ENCODE results near the gene TMEM273.

TMEM273 gene

DNA sequence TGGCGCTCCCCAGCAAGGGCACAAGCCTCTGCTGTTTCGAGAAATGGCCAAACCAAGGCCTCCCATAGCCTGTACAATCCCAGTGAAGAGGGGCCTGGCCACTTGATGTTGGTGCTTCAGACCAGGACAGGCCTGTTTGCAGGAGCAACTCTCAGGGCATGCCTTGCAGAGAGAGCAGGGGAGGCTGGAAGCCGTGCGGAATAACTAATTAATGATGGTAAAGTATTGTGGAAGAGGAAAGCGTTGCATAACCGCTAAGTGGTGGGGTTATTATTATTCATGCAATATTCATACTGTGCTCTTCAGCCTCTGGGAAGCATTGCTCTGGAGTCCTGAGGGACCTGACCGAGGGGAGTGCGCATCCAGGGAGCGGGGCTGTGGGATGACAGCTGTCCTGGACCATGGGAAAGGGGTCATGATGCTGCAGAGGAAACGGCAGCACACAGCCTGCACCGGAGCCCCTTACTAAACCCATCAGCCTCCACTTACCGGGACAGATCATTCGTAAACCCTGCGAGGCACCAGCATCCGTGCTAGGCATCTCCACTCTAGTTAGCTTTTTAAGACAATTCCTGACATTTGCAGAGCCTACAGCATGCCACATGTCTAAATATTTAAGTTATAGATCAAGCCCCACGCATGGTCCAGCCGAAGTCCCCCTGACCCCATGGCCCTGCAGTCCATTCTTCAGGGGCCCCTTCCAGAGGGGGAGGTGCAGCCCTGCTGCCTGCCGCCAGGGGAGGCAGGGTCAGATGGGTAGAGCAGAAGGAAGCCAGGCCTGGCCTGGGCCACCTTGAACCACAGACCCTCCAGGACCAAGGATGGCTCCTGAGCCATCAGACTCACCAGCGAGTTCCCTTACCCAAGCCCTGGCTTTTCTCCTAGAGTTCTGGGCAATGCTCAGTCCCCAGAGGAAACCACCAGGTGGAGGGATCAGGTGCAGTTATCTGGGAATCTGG lies 11.6 kb downstream of the TMEM273 start:
- no peak for DNase-seq (ENCODE audit: low read depth)

DNA sequence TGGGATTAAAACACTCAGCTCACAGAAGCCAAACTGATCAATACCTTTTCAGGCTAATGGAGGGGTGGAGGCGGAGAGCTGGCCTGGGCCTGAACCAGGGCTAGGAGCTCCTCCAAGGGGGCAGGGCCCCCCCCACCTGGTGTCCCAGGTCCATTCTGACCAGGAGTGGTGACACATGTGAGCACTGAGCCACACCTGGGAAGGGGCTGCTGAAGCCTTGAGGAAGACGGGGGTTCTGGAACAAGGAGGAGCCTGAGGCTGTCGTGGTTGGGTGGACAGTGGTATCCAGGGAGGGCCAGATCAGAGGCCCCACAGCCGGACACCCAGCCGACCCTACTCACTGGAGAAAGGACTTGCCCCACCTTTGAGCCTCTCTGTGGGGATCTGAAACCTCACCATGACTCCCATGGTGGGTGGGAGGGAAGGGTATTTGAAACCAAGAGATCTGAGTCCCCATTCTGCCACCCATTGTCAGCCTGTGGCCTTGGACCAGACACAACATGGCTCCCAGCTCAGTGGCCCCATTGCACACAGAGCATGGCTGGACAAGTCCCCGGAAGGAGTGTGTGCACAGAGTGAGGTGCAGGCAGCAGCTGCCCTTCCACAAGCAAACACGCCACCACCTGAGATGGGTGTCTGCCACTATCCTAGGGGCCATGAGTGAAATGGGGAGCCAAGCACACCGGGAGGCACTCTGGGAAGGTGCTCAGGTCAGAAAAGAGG lies 12.4 kb downstream of the TMEM273 start:
- DNase-seq (ENCODE audit: low read depth) = no peak

DNA sequence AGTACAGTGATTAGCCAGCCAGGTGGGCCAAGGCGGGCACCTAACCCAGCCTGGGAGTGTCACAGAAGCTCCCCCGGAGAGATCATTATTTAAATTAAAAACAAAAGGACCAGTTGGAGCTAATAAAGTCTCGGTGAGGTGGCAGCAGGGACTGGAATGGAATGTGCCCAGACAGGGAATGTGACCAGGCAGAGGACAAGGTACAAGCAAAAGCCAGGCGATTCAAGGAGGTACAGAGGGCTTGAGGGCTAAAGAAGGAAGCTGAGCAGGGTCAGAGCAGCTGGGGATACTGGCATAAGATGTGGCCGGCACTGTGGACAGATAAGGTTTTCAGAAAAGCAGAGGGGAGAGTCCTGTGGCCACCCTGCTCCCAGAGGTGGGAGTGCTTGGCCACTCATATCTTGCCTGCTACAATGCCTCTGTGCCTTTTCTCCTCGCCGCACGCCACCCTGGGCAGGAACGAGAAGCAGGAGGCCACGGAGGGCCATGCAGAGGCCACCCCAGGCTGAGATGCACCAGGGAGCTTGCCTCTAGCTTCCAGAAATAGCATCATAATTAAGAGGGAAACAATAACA lies 13.2 kb downstream of the TMEM273 start:
- DNase-seq (ENCODE audit: low read depth) = no peak

DNA sequence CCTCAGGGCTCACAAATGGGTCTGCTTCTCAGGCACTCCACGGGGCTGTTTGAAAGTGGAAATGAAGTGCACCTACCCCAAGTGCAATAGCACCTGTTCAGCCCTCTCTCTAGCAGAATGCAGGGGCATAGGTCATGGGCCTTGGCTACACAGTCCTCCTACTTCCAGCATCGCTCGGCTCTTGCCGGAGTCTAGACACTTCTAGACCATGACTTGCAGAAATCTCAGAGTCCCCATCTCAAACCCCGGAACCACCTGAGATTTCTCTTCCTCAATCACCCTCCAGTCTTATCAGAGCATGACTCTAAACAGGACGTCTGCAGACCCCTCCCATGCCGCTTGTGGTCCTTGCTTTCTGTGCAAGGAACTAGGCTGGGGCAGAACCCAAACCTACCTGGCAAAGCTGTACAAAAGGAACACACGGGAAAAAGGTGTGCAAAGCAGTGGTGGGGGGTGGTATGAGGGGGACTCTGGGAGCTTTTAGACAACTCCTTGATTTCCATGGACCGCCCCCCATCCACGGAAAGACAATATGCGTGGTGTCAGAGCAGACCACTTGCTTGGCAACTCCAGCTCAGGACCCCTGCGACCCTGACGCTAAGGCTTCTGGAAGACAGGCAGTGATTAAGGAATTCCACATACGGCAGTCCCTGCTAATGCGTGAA lies 13.8 kb downstream of the TMEM273 start:
- no peak for DNase-seq (ENCODE audit: low read depth)

DNA sequence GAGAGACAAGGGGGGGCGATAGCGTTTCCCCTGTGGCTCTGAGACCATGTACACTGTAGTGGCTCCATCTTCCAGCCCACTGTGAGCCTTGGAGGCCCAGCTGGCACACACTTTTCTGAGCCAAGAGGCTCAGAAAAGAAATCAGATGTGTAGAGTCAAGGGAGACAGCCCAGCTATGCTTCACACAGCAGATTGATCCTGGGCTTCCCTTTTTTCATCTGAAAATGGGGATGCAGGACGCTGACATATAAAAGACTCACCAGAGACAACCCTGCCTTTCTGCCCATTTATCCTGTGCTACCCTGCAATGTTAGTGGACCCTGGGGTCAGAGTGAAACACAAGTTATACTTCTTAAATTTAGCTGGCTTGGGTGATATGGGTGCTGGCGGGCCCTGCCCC lies 14.3 kb downstream of the TMEM273 start:
- DNase-seq (ENCODE audit: low read depth) = no peak

DNA sequence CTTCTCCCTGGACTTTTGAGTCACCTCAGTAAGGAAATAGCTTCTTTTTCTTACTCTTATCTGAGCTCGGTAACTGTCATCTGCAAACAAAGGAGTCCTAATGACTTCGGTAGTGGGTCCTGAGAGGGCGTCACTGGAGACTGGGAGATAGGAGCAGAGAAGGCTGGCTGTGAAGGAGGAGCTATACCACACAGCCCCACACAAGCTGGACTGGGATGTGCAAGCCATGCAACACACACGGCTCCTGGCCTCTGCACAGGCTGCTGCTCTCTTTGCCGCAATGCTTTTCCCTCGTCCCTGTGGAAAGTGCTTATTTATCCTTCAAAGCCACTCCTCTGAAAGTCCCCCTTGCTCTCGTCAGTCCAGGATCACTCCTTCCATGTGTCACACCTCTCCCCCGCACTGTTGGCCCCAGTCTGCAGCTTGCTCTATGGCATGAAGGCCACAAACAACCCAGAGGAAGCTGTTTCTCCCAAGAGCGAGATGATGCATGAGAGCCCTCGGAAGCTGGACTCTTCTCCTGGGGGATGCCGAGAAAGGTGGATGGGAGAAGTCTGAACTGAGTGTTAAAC lies 14.9 kb downstream of the TMEM273 start:
- no peak for DNase-seq (ENCODE audit: low read depth)

DNA sequence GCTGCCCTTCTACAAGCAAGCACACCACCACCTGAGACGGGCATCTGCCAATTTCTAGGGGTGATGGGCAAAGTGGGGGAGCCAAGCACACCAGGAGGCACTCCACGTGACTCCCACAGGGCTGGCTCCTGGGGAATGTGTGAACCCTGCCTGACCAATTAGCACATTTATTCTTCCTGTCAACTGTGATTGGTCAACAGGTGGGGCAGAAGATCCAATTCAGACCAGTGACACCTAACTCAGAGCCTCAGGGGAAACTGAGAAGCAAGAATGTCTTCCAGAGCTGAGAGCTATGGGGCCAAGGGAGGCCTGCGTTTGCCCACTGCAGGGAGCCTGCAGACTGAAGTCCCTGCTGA lies 15.4 kb downstream of the TMEM273 start:
- no peak for DNase-seq (ENCODE audit: low read depth)

DNA sequence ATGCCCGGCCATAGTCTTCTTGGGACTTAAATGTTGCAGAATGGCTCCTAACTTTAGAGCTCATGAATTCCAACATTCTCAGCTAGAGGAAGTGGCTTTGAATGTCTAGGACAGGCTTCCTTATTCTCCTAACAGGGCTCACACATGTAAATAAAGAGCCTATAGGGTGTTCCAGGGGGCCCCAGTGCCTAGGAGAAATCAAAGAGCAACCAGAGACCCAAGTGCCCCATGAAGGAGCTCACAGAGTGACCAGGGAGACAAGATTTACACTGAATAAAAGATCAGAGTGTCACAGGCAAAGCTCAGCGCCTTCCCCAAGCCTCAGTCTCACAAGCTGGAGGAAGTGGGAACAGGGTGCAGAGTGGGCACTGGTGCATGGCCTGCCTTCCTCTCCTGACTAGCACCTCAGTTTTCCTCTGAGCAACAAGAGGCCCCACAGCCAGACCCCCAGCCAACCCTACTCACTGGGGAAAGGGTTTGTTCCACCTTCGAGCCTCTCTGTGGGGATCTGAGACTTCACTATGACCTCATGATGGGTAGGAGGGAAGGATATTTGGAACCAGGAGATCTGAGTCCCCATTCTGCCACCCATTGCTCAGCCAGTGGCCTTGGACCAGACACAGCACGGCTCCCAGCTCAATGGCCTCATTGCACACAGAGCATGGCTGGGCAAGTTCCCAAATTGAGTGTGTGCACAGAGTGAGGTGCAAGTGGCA lies 16.0 kb downstream of the TMEM273 start:
- no peak for DNase-seq (ENCODE audit: low read depth)

DNA sequence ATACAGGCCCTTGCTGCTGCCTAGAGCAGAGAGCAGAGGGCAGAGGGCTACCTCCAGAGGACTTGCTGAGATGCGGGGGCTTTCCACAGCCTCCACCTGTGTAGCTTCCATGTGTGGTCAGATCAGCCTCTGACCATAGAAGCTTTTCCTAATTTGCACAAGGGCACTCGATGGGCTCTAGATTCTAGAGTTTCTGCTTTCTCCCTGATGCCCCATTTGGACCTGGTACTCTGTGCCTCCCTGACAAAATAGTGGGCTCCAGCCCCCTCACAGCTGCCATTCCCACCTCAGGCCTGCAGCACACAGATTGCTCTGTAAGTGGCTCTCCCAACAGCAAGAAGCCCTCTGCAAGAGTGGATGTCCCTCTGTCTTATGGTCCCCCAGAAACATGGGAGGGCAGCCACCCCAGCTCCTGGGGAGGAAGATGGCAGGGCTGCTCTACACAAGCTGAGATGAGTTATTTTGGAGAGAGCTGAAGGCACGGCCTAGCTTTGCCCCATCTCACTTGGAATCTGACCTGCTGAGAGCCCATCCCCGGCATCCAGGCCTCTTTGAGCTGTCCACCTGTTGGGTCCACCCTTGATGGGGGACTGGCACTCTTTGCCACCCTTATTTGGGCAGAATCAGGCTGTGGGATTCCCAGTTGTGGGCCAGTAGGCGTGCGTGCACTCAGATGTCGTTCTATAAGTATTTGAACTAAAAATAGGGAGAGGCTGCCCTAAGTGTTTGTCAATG lies 16.7 kb downstream of the TMEM273 start:
- no peak for DNase-seq (ENCODE audit: low read depth)

DNA sequence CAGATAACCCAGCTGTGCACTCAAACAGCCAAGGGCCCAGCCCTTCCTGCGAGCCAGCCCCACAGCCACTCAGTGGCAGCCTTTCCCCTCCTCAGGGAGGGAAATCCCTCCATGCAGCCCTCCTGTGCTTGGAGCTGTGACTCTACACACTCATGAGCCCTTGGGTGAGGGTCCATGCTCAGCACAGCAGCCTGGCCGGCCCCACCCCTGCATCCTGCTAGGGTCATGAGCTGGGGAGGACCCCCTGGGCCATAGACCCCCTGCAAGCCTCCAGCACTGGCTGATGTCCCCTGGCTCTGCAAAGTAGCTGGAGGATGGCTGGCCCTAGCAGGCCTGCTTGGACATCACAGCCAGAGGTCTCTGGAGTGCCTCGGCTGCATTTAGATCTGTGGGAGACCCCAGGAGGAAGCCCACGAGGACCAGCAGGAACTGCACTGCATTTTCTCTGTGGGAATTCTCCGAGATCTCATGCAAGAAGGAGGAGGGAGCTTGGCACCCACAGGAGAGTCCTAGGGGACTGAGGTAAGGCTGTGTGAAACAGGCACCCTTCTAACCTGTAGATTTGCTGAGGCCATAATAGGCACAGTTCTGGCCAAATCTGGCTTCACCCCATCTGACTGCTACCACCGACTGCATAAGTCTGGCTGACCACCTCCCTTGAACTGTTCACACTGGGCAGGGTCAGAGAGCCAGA lies 17.4 kb downstream of the TMEM273 start:
- DNase-seq (ENCODE audit: low read depth) = no peak

DNA sequence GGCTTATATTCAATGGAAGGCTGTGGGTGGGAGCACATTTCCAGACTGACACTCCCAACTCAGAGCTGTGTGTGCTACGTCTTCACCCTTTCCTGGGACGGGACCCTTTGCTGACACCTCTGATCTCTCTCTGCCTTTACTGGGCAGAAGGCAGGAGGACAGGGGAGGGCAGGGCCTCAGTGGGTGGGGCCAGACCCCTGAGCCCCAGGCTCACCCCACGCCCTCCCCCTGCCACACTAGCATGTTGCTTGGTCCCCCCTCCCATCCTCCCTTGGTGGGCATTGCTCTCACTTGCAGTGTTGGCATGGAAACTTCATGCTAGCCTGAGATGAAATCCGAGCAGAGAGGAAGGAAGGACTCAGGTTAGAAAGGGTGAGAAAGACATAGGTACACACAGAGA lies 18.4 kb downstream of the TMEM273 start:
- DNase-seq (ENCODE audit: low read depth) = no peak

DNA sequence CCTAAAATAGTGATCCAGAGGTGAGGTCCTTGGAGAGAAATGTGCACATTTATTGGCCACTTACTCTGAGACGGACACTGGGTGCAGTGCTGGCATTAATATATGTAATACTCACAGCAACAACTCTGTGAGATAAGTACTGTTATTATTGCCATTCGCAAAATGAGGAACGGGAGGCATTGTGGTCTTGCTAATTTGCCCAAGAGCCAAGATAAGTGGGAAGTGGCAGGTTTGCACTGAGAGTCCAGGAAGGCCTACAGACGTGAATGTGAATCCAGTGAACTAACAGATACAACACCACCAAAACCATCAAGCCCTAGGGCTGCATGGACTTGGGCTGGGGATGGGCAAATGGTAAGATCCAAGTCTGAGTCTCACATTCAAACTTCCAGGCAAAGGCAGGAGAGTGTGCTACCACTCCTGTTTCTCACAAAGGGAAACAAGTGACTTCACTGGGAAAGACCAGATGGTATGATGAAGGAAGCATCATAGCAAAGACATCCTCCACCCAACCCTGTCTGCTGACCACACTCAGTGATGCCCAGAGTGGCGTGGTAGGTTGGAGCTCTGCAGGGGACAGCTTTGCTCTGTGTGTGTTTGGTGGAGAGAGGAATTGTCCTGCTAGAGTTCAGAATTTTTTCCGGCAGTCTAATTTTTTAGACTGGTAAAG lies 19.2 kb downstream of the TMEM273 start:
- no peak for DNase-seq (ENCODE audit: low read depth)

DNA sequence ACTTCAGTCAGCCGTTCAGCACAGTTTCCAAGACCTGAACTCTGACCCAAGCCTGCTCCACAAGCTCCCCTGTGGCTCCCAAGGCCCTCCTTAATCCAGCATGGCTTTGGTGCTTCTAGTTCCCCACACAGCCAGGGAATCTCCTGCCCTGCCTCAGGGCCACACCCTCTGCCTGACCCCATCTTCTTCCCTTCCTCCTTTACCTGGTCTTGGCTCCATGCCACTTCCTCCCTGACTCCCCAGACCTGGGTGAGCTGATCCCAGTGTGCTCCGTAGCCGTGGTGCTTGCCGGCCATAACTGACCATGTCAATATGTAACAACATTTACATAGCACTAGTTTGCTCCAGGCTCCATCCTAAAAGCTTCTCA lies 20.0 kb downstream of the TMEM273 start:
- no peak for DNase-seq (ENCODE audit: low read depth)

DNA sequence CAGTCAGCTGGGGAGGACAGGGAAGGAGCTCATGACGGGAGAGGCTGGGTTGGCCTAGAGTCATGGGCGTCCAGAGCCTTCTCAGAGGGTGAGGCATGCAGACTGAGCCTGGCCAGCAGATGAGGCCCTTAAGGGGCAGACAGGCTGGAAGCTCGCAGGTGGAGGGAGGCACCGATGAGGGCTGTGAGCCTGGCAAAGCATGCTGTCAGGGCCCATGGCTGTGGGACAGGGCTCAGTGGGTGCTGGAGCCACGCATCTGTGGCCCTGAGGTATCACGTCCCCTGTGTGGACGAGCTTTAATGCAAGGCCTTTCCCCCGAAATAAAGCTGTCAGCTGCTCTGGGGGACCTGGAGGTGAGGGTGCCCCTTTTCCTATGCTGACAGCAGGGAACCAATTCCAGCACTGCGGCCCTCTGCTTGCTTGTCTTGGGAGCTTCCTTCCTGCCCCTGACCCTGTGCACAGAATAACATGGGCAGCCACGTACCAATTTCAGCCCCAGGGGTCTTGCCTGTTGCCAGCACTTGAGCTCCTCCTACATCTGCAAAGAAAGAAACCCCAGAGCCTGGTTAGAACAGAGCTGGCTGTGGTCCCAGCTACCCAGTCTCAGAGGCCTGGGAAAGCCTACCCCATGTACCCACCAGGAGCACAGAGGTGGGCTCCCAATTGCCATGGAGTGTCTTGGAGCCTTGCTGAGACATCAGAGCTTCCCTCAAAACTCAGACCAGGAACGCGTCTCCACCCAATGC lies 20.6 kb downstream of the TMEM273 start:
- DNase-seq (ENCODE audit: low read depth) = no peak

DNA sequence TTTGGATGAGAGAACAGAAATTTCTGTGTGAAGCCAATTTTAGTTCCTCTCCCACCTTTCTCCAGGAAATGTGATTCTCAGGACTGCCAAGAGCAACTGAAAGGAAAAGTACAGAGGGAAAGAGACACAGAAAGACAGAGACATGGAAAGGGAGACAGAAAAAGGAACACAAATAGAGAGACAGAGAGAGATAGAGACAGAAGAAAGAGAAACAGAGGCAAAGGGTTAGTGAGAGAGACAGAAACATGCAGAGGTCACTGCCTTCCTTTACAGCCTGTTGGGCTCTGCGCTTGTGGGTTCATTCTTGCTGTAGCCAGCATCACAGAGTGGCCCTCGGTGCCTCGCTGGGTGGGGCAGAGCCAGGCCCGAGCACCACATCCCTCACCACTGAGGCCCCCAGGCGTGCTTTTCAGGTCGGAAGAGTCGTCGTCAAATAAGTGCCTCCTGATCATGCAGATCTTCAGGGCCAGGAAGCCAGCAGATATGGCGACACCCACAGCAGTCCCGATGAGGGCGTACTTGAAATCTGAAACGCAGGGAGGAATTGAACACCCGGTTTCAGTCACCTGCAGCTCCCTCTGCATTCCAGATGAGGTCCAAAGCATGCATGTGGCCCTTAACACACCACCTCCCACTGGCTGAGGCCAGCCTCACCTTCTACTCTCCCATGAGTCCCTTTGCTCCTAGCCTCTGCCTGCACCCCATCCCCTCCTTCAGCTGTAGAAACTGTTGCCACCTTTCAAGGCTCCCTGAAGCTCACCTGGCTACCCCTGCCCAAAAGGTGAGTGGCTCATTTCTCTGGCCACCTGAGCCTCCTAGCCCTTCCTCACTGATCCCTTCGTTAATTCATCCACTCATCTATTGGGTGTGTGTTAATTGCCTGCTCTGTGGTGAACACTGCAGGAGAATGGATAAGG lies 21.4 kb downstream of the TMEM273 start:
- DNase-seq (ENCODE audit: low read depth) = no peak

DNA sequence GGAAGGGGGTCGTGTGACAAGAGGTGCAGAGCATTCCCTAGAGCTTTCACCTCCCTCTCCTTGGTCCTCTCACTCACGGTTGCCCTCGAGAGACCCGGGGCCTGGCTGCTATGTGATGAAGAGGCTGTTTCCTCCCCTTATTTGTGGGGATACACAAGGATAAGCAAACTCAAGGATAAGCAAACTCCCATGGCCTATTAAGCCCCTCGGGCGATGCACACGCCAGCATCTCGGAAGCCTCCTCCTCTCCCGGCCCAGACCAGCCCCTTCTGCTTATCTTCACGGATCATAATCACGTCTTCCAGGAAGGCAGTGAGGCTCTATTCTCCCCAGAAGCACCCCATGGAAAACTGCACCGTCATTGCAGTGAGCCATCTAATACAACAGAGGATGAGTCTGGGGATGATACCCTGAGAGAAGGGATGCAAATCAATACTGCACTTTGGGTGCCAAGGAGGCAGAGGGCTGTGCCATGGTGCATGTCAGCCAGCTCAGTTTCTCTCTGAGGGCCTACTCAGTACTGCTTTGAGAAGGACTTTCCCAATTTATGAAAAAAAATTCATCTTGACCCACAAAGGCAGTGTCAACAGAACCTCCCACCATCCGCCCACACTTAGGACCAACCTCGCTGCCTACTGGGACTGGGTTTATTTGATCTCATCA lies 22.2 kb downstream of the TMEM273 start:
- no peak for DNase-seq (ENCODE audit: low read depth)

DNA sequence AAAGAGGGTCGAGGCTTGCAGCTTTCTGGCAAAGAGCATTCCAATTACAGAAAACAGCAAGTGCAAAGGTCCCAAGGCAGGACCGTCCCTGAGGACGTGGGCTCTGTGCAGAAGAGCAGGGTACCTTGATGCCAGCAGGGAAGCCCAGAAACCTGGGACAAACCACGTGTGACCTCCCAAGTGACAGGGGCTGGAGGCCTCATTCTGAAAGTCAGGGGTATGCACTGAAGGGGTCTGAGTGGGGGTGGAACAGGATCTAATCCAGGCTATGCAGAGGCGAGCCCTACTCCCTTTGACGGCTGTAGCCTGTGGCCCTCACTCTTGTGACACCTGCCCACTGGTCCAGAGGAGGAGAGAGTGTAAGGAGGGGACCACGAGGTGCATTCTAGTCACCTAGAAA lies 22.9 kb downstream of the TMEM273 start:
- DNase-seq (ENCODE audit: low read depth) = no peak

All from stimulated activated CD8-positive, alpha-beta memory T cell treated with anti-CD3 and anti-CD28 coated beads, Interleukin-12 subunit alpha, Interleukin-12 subunit beta, amount 100 ng/mL, for 4 hours (primary cell).